ENCODE data around the gene METTL24.
A peak's percentile ranks its signal among the peaks of the same experiment; 100 is the strongest.

METTL24 gene

GRCh38 chr6:110334423-110335180 is 23.5 kb downstream of the METTL24 start:
- no peak for DNase-seq (ENCODE audit: low spot score)

GRCh38 chr6:110332281-110332680 is 25.9 kb downstream of the METTL24 start:
- DNase-seq (ENCODE audit: low spot score) = no peak

- peak; percentile 42 for DNase-seq (ENCODE audit: low spot score)
Measured at GRCh38 chr6:110331816-110332215, 26.3 kb downstream of the METTL24 start.

GRCh38 chr6:110331390-110331789 is 26.8 kb downstream of the METTL24 start:
- DNase-seq (ENCODE audit: low spot score) = no peak

GRCh38 chr6:110329714-110330436 is 28.3 kb downstream of the METTL24 start:
- DNase-seq (ENCODE audit: low spot score) = peak; percentile 25

GRCh38 chr6:110329348-110329713 is 28.8 kb downstream of the METTL24 start:
- DNase-seq (ENCODE audit: low spot score) = peak; percentile 53

- peak; percentile 59 for DNase-seq (ENCODE audit: low spot score)
Measured at GRCh38 chr6:110328259-110328658, 29.9 kb downstream of the METTL24 start.

- no peak for DNase-seq (ENCODE audit: low spot score)
Measured at GRCh38 chr6:110327391-110327790, 30.8 kb downstream of the METTL24 start.

- DNase-seq (ENCODE audit: low spot score) = no peak
Measured at GRCh38 chr6:110326609-110327008, 31.5 kb downstream of the METTL24 start.

GRCh38 chr6:110326057-110326456 is 32.1 kb downstream of the METTL24 start:
- no peak for DNase-seq (ENCODE audit: low spot score)

GRCh38 chr6:110325197-110325596 is 33.0 kb downstream of the METTL24 start:
- DNase-seq (ENCODE audit: low spot score) = peak; percentile 21

GRCh38 chr6:110324548-110324947 is 33.6 kb downstream of the METTL24 start:
- DNase-seq (ENCODE audit: low spot score) = no peak

- DNase-seq (ENCODE audit: low spot score) = no peak
Measured at GRCh38 chr6:110323258-110323657, 34.9 kb downstream of the METTL24 start.

- DNase-seq (ENCODE audit: low spot score) = no peak
Measured at GRCh38 chr6:110322874-110323242, 35.3 kb downstream of the METTL24 start.

GRCh38 chr6:110322151-110322873 is 35.8 kb downstream of the METTL24 start:
- no peak for DNase-seq (ENCODE audit: low spot score)

- no peak for DNase-seq (ENCODE audit: low spot score)
Measured at GRCh38 chr6:110320307-110320706, 37.8 kb downstream of the METTL24 start.

- DNase-seq (ENCODE audit: low spot score) = no peak
Measured at GRCh38 chr6:110319843-110320242, 38.3 kb downstream of the METTL24 start.

- DNase-seq (ENCODE audit: low spot score) = no peak
Measured at GRCh38 chr6:110319381-110319780, 38.8 kb downstream of the METTL24 start.

- no peak for DNase-seq (ENCODE audit: low spot score)
Measured at GRCh38 chr6:110318971-110319370, 39.2 kb downstream of the METTL24 start.

GRCh38 chr6:110317646-110318045 is 40.5 kb downstream of the METTL24 start:
- no peak for DNase-seq (ENCODE audit: low spot score)

- no peak for DNase-seq (ENCODE audit: low spot score)
Measured at GRCh38 chr6:110317189-110317588, 41.0 kb downstream of the METTL24 start.

GRCh38 chr6:110315869-110316398 is 42.2 kb downstream of the METTL24 start:
- DNase-seq (ENCODE audit: low spot score) = no peak
